Measurements from ENCODE around the gene SGCG. TPM values are rescaled to one million over a fixed set of nuclear protein-coding genes. Genes with fewer than 3 reads are reported as not detected.

Gene SGCG
- polyA plus RNA-seq, 1 of the 3 experiments (the other 2 are of a cell fraction): not detected

DNA sequence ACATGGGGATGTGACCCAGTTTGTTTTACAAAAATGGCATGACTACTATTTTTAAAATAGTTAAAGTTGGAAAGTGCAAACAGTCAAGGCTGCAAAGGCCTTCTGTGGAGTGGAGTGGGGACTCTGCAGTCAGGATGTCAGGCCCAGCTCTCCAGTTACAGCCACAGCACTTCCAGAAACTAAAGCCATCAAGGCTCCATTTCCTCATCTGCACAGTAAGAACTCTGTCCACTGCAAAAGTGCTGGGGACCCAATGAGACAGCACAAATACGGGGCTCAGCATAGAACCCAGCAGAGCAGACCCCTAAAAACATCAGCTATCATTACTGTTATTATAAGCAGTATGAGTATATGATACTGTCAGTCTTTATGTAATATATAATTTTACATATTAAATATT is 179.1 kb downstream of the SGCG start:
- no peaks in the 10 kb centered on the region for H3K27me3 ChIP-seq (ENCODE audit: insufficient read depth)
- no peaks in the 10 kb centered on the region for H3K9me3 ChIP-seq
- ChIA-PET CTCF (no interaction called here), POLR2A (no interaction called here)
- no peaks in the 10 kb centered on the region; the same call in 1 of the 2 replicates for H3K9me2 ChIP-seq
- no peak overlapping the region; a peak in 1 of 4 replicates for H3K27ac ChIP-seq (ENCODE audit: low read depth in 2 of 2, low read length in 1 of 2)
- H3K4me3 ChIP-seq (ENCODE audit: low read depth in 2 of 2, low read length in 1 of 2): no peak overlapping the region
- peaks cover 31% of the 10 kb centered on the region for H3F3A ChIP-seq (replicated peaks; ENCODE audit: insufficient read depth)
- no peak overlapping the region for H2AFZ ChIP-seq (ENCODE audit: low read depth)
- TF ChIP-seq, protein P1, sequence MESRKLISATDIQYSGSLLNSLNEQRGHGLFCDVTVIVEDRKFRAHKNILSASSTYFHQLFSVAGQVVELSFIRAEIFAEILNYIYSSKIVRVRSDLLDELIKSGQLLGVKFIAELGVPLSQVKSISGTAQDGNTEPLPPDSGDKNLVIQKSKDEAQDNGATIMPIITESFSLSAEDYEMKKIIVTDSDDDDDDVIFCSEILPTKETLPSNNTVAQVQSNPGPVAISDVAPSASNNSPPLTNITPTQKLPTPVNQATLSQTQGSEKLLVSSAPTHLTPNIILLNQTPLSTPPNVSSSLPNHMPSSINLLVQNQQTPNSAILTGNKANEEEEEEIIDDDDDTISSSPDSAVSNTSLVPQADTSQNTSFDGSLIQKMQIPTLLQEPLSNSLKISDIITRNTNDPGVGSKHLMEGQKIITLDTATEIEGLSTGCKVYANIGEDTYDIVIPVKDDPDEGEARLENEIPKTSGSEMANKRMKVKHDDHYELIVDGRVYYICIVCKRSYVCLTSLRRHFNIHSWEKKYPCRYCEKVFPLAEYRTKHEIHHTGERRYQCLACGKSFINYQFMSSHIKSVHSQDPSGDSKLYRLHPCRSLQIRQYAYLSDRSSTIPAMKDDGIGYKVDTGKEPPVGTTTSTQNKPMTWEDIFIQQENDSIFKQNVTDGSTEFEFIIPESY (IDR thresholded peaks at IDR 0.05; ENCODE audit: borderline replicate concordance, low read depth): no peak
- TF ChIP-seq, protein P2, sequence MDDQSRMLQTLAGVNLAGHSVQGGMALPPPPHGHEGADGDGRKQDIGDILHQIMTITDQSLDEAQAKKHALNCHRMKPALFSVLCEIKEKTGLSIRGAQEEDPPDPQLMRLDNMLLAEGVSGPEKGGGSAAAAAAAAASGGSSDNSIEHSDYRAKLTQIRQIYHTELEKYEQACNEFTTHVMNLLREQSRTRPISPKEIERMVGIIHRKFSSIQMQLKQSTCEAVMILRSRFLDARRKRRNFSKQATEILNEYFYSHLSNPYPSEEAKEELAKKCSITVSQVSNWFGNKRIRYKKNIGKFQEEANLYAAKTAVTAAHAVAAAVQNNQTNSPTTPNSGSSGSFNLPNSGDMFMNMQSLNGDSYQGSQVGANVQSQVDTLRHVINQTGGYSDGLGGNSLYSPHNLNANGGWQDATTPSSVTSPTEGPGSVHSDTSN (IDR thresholded peaks at IDR 0.05): no peak
- TF ChIP-seq REST (IDR thresholded peaks at IDR 0.05; ENCODE audit: low read depth, low read length): no peak; the same call in 1 of the 2 replicates
- no peak for TF ChIP-seq TEAD4 (IDR thresholded peaks at IDR 0.05; ENCODE audit: borderline replicate concordance, insufficient read depth)
- no peak for TF ChIP-seq RFX5 (IDR thresholded peaks at IDR 0.05; ENCODE audit: low read length)
- no peak for TF ChIP-seq USF2 (IDR thresholded peaks at IDR 0.05; ENCODE audit: borderline replicate concordance, low read depth, low read length)
- no peak for TF ChIP-seq SIN3A (IDR thresholded peaks at IDR 0.05; ENCODE audit: borderline replicate concordance, low read depth, low read length)
- TF ChIP-seq FOXJ3 (CRISPR knock-in tag; IDR thresholded peaks at IDR 0.05): no peak
- TF ChIP-seq SMC3 (IDR thresholded peaks at IDR 0.05; ENCODE audit: low read depth, low read length): no peak
- no peak for TF ChIP-seq EZH2phosphoT487 (IDR thresholded peaks at IDR 0.05; ENCODE audit: borderline replicate concordance, low read depth)
- TF ChIP-seq NFIC (IDR thresholded peaks at IDR 0.05; ENCODE audit: borderline replicate concordance): no peak
- TF ChIP-seq GATA2 (CRISPR knock-in tag; IDR thresholded peaks at IDR 0.05): no peak
- TF ChIP-seq MXI1 (IDR thresholded peaks at IDR 0.05; ENCODE audit: low read depth, low read length): no peak
- TF ChIP-seq RCOR1 (IDR thresholded peaks at IDR 0.05; ENCODE audit: low read length): no peak
- no peak for TF ChIP-seq POLR2AphosphoS5 (IDR thresholded peaks at IDR 0.05; ENCODE audit: low read depth, low read length)
- no peak for TF ChIP-seq JUND (IDR thresholded peaks at IDR 0.05)
- no peak for TF ChIP-seq FOSL2 (IDR thresholded peaks at IDR 0.05; ENCODE audit: borderline replicate concordance, low read depth)
- no peak overlapping the region for H3K9ac ChIP-seq
- H3K79me2 ChIP-seq (ENCODE audit: insufficient read depth): peaks cover 97% of the 10 kb centered on the region
- H3K36me3 ChIP-seq (replicated peaks in 1 of 2; ENCODE audit: control insufficient read depth in 1 of 2, insufficient read depth in 2 of 2, low read length in 1 of 2): peaks cover 69 to 84% of the 10 kb centered on the region in 2 experiments
- no peak for DNase-seq
- no peak overlapping the region for H3K4me2 ChIP-seq
- peaks cover 0 to 10% of the 10 kb centered on the region in 2 experiments; a peak in 2 of 4 replicates for H3K4me1 ChIP-seq (ENCODE audit: control insufficient read depth in 1 of 2, insufficient read depth in 2 of 2, low read depth in 1 of 2, low read length in 1 of 2)
- peaks cover 24% of the 10 kb centered on the region; the same call in 1 of the 2 replicates for H4K20me1 ChIP-seq (ENCODE audit: insufficient read depth)
- 93% methylated on average over 1 of the region's 1 CpG for WGBS (ENCODE audit: low lambda C conversion rate)
